ENCODE measurements around the gene RELT.

- TF ChIP-seq POLR2AphosphoS5 (IDR thresholded peaks at IDR 0.05; ENCODE audit: low read depth, low read length) (no peak), TAF1 (IDR thresholded peaks at IDR 0.05; ENCODE audit: borderline replicate concordance, low read depth, low read length) (no peak), POLR2A (IDR thresholded peaks at IDR 0.05; ENCODE audit: low read depth, low read length) (no peak)
These were observed 37.1 kb downstream of the RELT start for GRCh38 chr11:73413256-73413655.
